Body of pancreas (tissue), 4 donors: Measurements from ENCODE around the gene NFATC4. TPM values are rescaled to one million over a fixed set of nuclear protein-coding genes. Genes with fewer than 3 reads are reported as not detected.
"Not testable (repeated sequence)": the region's sequence is repeated elsewhere in the genome, so short reads cannot be mapped to it uniquely, and the experiment has no call there.

Experiments
- ATAC-seq: fragments of 150-250 bp; one replicate; pipeline ENCODE4 v1.9.1; 2016
- DNase-seq, 4 donors: peaks; one replicate each; pipeline ENCODE4 v3.0.0-alpha.2; 2019
- H3K27ac ChIP-seq, 4 donors: fragments of 200-600 bp; sonication (generic); 1 replicate in 3 of 4; 2 replicates in 1 of 4; pipeline versions ENCODE4 v1.5.1 to v1.6.1; 2016 to 2019; ENCODE audit warnings: mild to moderate bottlenecking in 1 of 4, mixed read lengths in 1 of 4, moderate library complexity in 1 of 4
- H3K27me3 ChIP-seq, 2 donors: fragments of 200-600 bp; sonication (generic); one replicate each; pipeline ENCODE4 v1.6.0; 2016; ENCODE audit warnings: mild to moderate bottlenecking in 1 of 2
- H3K36me3 ChIP-seq, 2 donors: fragments of 200-600 bp; sonication (generic); replicated peaks in 1 of 2; 2 replicates each; pipeline ENCODE4 v1.5.1; 2016; ENCODE audit warnings: low read depth in 2 of 2; ENCODE audit not compliant: insufficient read depth in 1 of 2
- H3K4me1 ChIP-seq: fragments of 200-600 bp; sonication (generic); one replicate; pipeline ENCODE4 v1.6.0; 2016
- H3K4me3 ChIP-seq, 2 donors: fragments of 200-600 bp; sonication (generic); 1 replicate in 1 of 2; 2 replicates in 1 of 2; pipeline ENCODE4 v1.5.1; 2016 to 2019
- H3K9me3 ChIP-seq, 3 donors: fragments of 200-600 bp; sonication (generic); 1 replicate in 2 of 3; 2 replicates in 1 of 3; pipeline ENCODE4 v1.5.1; 2016
- POLR2A ChIP-seq, 3 donors: fragments of 450-650 bp; IDR thresholded peaks; one replicate each; pipeline ENCODE4 v1.6.1; 2016; ENCODE audit warnings: antibody characterized with exemption in 3 of 3, mild to moderate bottlenecking in 2 of 3
- WGBS, 2 donors: methylation state at CpG; one replicate each; pipeline ENCODE4 v1.1.5; 2017; 5-methylcytosine and 5-hydroxymethylcytosine counted together
- intact Hi-C: fragments of 100-400 bp; cut with DNase I; formaldehyde crosslinking; loops from one replicate; pipeline ENCODE4 v1.15.1; 2023
- total RNA-seq, 2 donors: library from RNA; depleted of rRNA; stranded (reverse); fragments of >200 nt; gene quantifications; one replicate each; pipeline ENCODE4 v1.1.0, GENCODE V29; 2016
- TF ChIP-seq, protein P1 (sequence below), 7 experiments: fragments of 450-650 bp in 4 of 7; fragments of 200-600 bp in 3 of 7; sonication (generic) in 3 of 7; IDR thresholded peaks; one replicate each; pipeline ENCODE4 v1.5.1; 2016 to 2019; ENCODE audit warnings: antibody characterized with exemption in 7 of 7

NFATC4 gene
- total RNA-seq, 2 donors from 2014 or later, result 11.9 to 19.8 TPM

DNA sequence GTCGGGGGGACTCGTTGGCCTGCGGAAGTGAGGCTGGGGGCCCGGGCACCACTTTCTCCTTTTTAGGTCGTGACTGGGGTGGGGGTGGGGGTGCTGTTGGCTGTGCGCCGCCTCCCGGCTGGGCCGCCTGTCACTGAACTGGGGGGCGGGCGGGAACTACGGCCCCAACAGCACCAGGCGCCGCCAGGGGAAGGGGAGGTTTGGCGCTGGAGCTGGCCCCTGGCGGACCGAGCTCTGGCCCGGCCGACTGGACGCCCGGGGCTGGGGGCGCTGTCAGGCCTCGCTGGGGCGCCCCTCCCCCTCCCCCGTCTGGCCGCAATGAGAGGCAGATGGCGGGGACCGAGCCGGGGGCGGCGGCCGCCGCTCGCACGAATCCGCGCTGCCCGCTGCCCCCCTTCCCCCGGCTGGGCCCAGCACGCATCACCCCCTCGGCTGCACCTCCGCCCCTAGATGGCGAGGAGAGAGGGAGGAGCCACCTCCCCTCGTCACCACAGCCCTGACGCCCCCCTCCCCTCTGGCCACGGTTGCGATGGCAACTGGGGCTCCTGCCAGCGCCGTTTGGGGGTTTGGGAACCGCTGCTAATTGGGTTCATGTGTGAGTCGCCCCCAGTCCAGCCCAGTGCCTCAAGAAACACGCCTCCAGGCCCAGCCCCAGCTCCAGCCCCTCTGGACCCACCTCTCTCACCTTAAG lies 723 bp downstream of the NFATC4 start:
- DNase-seq, result peak; percentile 34 to 60 (median 44)
- WGBS, 2 donors, result 12 to 21% methylated on average over 9 to 32 of the region's 52 CpGs
- intact Hi-C loops, result no loop called here
- Histone ChIP-seq H3K27me3 (no peaks in the 10 kb centered on the region), H3K9me3 (no peaks in the 10 kb centered on the region), H3K4me1 (peaks cover 28% of the 10 kb centered on the region), H3K27ac (peak overlapping the region; percentile 60 to 90 (median 70)), H3K36me3 (no peaks in the 10 kb centered on the region), H3K4me3 (peak overlapping the region in 1 of 2 donors; percentile 11)
- peak in 2 of 3 donors; percentile 12 to 29 for TF ChIP-seq POLR2A (IDR thresholded peaks at IDR 0.05)
- TF ChIP-seq, protein P1, sequence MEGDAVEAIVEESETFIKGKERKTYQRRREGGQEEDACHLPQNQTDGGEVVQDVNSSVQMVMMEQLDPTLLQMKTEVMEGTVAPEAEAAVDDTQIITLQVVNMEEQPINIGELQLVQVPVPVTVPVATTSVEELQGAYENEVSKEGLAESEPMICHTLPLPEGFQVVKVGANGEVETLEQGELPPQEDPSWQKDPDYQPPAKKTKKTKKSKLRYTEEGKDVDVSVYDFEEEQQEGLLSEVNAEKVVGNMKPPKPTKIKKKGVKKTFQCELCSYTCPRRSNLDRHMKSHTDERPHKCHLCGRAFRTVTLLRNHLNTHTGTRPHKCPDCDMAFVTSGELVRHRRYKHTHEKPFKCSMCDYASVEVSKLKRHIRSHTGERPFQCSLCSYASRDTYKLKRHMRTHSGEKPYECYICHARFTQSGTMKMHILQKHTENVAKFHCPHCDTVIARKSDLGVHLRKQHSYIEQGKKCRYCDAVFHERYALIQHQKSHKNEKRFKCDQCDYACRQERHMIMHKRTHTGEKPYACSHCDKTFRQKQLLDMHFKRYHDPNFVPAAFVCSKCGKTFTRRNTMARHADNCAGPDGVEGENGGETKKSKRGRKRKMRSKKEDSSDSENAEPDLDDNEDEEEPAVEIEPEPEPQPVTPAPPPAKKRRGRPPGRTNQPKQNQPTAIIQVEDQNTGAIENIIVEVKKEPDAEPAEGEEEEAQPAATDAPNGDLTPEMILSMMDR (IDR thresholded peaks at IDR 0.05), result no peak
- ATAC-seq, result no peak

DNA sequence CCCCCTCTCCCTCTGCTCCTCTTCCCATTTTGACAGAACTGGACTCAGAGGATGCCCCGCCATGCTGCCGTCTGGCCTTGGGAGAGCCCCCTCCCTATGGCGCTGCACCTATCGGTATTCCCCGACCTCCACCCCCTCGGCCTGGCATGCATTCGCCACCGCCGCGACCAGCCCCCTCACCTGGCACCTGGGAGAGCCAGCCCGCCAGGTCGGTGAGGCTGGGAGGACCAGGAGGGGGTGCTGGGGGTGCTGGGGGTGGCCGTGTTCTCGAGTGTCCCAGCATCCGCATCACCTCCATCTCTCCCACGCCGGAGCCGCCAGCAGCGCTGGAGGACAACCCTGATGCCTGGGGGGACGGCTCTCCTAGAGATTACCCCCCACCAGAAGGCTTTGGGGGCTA lies 1.5 kb downstream of the NFATC4 start:
- WGBS, 2 donors, result 87 to 88% methylated on average over 13 to 20 of the region's 20 CpGs
- peaks cover 28% of the 10 kb centered on the region for H3K4me1 ChIP-seq
- TF ChIP-seq POLR2A (IDR thresholded peaks at IDR 0.05), result no peak
- TF ChIP-seq, protein P1 (IDR thresholded peaks at IDR 0.05), result no peak
- DNase-seq (no peak), ATAC-seq (no peak)
- no peak overlapping the region for H3K4me3 ChIP-seq
- H3K36me3 ChIP-seq, result no peaks in the 10 kb centered on the region
- no peaks in the 10 kb centered on the region for H3K9me3 ChIP-seq
- H3K27me3 ChIP-seq, result no peaks in the 10 kb centered on the region
- intact Hi-C loops, result no loop called here
- peak overlapping the region in 2 of 4 donors; percentile 65 to 90 for H3K27ac ChIP-seq

DNA sequence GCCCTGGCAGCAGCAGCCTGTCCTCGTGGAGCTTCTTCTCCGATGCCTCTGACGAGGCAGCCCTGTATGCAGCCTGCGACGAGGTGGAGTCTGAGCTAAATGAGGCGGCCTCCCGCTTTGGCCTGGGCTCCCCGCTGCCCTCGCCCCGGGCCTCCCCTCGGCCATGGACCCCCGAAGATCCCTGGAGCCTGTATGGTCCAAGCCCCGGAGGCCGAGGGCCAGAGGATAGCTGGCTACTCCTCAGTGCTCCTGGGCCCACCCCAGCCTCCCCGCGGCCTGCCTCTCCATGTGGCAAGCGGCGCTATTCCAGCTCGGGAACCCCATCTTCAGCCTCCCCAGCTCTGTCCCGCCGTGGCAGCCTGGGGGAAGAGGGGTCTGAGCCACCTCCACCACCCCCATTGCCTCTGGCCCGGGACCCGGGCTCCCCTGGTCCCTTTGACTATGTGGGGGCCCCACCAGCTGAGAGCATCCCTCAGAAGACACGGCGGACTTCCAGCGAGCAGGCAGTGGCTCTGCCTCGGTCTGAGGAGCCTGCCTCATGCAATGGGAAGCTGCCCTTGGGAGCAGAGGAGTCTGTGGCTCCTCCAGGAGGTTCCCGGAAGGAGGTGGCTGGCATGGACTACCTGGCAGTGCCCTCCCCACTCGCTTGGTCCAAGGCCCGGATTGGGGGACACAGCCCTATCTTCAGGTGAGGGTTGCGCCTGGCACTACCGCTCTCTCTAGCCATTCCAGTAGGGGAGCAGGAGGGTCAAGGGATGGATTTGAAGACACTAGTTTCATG lies 2.1 kb downstream of the NFATC4 start:
- H3K36me3 ChIP-seq, result no peaks in the 10 kb centered on the region
- no peak overlapping the region for H3K4me3 ChIP-seq
- H3K27me3 ChIP-seq, result no peaks in the 10 kb centered on the region
- no peak for DNase-seq
- ATAC-seq, result no peak
- H3K9me3 ChIP-seq, result no peaks in the 10 kb centered on the region
- H3K4me1 ChIP-seq, result peaks cover 26% of the 10 kb centered on the region
- 76 to 80% methylated on average over 3 to 32 of the region's 32 CpGs for WGBS, 2 donors
- intact Hi-C loops, result loop anchor here (5.0 kb wide), 2 partner anchors 42 to 62 kb away; no protein-coding TSS in a partner anchor
- TF ChIP-seq, protein P1 (IDR thresholded peaks at IDR 0.05), result no peak
- no peak for TF ChIP-seq POLR2A (IDR thresholded peaks at IDR 0.05)
- H3K27ac ChIP-seq, result no peak overlapping the region

DNA sequence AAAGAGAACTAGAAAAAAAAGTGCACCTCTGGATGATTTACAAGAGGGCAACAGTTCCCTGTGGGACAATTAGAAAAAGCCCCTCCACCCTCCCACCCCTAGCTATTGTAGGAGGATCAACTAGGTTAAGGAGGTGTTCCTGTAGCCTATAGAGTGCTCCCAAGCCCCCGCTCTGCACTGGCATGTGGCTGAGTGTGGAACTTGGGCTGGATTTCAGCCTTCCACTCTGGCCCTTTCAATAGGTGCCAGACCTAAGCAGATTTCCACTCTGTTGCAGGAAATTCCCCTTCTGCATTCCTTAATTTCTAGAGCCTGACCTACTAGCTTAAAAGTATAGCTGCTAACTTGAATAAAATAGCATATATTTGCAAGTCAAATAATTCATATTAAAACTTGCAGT lies 2.8 kb downstream of the NFATC4 start:
- H3K4me1 ChIP-seq, result peaks cover 19% of the 10 kb centered on the region
- no peak overlapping the region for H3K27ac ChIP-seq
- no peaks in the 10 kb centered on the region for H3K9me3 ChIP-seq
- no peaks in the 10 kb centered on the region for H3K27me3 ChIP-seq
- H3K36me3 ChIP-seq, result no peaks in the 10 kb centered on the region
- no peak for TF ChIP-seq POLR2A (IDR thresholded peaks at IDR 0.05)
- TF ChIP-seq, protein P1 (IDR thresholded peaks at IDR 0.05), result no peak
- no peak for DNase-seq
- ATAC-seq, result no peak
- WGBS, 2 donors, result 72 to 75% methylated on average over 1 of the region's 1 CpG
- H3K4me3 ChIP-seq, result no peak overlapping the region
- intact Hi-C loops, result loop anchor here (5.0 kb wide), 2 partner anchors 42 to 62 kb away; no protein-coding TSS in a partner anchor

DNA sequence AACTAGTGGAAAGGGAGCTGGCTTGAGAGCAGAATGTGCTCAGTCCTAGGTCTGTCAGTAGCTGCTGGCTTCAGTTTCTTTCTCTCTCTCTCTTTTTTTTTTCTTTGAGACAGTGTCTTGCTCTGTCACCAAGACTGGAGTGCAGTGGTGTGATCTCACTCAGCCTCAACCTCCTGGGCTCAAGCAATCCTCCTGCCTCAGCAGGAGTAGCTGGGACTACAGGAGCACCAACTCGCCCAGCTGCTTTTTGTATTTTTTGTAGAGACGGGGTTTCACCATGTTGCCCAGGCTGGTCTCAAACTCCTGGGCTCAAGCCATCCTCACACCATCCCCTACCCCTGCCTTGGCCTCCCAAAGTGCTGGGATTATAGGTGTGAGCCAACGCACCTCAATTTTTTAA lies 3.6 kb downstream of the NFATC4 start:
- not testable (repeated sequence) for ATAC-seq, H3K27ac ChIP-seq, DNase-seq, H3K36me3 ChIP-seq, H3K4me3 ChIP-seq, H3K27me3 ChIP-seq, H3K9me3 ChIP-seq
- peaks cover 12% of the 10 kb centered on the region for H3K4me1 ChIP-seq
- intact Hi-C loops, result loop anchor here (5.0 kb wide), 2 partner anchors 41 to 61 kb away; no protein-coding TSS in a partner anchor
- WGBS, 2 donors, result 81 to 91% methylated on average over 3 of the region's 3 CpGs
